NCI-H1048 (cell line): ENCODE results near the gene DCAF5.
A peak's percentile ranks its signal among the peaks of the same experiment; 100 is the strongest.
"Not testable (repeated sequence)": the region's sequence is repeated elsewhere in the genome, so short reads cannot be mapped to it uniquely, and the experiment has no call there.

Experiments
- DNase-seq: peaks from one replicate; lab custom pipeline; 2025; lab: John Stamatoyannopoulos, UW

DCAF5 gene

DNA sequence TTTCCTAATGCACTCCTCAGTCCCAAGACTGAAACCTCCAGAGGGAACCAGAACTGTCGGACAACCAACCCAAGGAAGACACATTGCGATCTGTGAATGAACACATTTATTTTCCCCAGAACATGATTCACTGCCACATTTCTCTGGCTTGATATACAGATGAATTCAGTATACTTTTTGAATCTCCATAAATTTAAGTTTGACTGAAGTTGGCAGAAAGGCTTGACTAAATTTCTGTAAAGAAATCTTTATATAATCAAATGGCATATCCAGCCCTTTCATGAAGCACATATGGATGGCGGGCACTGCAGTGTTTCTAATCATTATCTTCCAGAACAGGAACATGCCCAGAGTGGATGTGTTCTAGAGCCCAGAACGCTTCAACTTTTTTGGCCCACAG lies 56.7 kb downstream of the DCAF5 start:
- DNase-seq: no peak

GRCh38 chr14:69094481-69094880 lies 58.4 kb downstream of the DCAF5 start:
- no peak for DNase-seq

- peak; percentile 66 for DNase-seq
Observed at GRCh38 chr14:69093631-69094421, 59.1 kb downstream of the DCAF5 start.

DNA sequence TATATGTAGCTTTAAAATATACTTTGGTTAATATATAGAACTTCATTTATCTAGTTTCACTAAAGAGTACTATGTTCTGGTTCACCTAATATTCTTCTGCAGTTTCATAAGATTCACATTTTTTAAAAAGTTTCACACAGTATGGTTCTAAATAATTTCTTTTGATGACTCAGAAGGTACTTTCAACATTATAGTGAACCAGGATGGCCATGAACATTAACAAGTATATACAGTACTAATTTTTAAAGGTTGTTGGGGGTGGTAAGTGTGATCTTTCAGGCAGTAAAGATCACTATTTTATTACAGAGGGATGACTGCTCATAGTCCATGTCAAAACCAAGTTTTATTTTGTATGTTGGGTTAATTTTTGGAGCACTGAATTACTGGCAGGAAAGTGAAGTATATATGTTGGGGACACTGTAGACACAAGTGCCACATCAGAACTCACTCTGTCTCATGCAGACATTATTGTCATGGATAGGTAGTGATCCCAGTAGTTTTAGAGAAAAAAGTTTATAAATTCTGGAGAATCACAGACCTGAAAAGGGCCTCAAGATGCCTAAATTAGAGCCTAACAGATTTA lies 60.0 kb downstream of the DCAF5 start:
- DNase-seq: no peak

DNA sequence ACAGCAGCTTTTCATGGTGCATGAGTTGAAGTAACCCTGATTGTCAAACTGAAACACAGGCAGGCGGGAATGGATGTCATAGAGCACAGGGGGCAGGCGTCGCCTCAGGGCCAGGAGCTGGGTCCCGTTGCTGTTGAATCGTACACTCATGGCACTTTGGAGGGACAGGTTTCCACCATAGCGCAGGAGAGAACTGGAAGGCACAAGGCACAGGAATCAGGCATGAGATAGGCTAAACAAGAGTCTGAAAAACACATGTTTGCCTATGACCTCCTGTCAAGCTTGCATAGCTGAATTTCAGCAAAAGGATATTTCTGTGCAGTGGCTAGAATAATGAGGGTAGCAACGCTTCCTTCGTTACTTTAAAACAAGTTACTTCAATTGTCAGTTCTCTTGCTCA lies 61.2 kb downstream of the DCAF5 start:
- no peak for DNase-seq

DNA sequence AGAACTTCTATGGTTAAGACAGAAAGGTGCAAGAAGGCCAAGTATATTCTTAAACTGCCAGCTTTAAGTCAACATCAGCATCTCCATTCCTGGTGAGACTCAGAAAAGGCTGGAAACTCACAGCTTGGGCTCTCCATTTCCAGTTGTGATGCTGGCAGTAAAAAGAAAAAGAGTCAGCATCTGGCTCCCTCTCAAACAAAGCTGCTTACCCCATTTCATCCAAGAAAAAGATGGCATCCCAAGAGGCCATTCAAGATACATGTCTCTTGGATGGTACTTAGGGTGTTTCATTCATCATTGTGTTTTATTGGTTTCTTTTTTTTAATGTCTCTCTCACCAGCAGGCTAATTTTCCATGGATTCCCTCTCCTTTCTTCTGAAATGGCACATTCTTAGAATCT lies 61.9 kb downstream of the DCAF5 start:
- no peak for DNase-seq

GRCh38 chr14:69090187-69090789 lies 62.6 kb downstream of the DCAF5 start:
- no peak for DNase-seq

DNA sequence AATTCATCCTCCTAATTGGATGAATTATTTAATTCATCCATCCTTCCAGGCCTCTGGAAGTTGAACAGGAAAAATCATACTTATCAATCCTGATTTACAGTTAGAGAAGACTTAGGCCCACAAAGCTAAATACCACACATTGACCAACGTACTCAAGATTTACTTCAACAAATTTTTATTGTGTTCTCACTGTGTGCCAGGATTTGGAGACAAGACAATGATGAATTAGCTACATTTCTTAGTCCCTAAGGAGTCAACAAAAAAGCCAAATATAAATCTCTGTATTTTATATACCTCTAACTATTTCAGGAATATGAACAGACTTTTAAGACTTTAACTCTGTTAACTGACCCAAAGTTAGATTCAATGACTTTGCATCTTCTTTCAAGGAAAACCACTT lies 63.9 kb downstream of the DCAF5 start:
- no peak for DNase-seq

- DNase-seq: no peak
Observed at GRCh38 chr14:69088586-69088985, 64.3 kb downstream of the DCAF5 start.

GRCh38 chr14:69087061-69087461 lies 65.9 kb downstream of the DCAF5 start:
- DNase-seq: no peak

- no peak for DNase-seq
Observed at GRCh38 chr14:69086537-69086936, 66.4 kb downstream of the DCAF5 start.

DNA sequence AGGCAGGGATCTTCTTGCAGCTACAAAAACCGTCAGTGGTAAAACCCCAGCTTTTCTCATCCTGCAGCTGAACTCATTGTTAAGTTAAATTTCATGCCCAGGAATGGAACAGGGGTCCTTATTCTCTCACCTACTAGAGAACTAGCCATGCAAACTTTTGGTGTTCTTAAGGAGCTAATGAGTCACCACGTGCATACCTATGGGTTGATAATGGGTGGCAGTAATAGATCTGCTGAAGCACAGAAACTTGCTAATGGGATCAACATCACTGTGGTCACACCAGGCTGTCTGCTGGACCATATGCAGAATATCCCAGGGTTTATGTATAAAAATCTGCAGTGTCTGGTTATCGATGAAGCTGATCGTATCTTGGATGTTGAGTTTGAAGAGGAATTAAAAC lies 68.9 kb downstream of the DCAF5 start:
- DNase-seq: no peak

DNA sequence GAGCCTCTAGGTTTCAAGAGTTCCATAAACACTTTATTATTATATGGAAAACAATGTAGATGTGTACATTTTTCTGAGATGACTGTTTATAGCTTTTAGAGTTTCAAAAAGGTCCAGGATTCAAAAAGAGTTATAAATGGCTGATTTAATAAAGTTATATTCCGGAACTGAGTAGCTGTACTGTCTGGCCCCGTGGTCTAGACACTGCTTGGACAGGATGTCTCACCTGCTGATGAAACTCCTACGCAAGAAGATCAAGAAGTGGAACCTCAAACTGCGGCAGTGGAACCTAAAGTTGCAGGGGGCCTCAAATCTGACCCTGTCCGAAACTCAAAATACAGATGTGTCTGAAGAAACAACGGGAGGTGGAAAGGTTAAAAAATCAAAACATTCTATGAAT lies 69.7 kb downstream of the DCAF5 start:
- no peak for DNase-seq

DNA sequence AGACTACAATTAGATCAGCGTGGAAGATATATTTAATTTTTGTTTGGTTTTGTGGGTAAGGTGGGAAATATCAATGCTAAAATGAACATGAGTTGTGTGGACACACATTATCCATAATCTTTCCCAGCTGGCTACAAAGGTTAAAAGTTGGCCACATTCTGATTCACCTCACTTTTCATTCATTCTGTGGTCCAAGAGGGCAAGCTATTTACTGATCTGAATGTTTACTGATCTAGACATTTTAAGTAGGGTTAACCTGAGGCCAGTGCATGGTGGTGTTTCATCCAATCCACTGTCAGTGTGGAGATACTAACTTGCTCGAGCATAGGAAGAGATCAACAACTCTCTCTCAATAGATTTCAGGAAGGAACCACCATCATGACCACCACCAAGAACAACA lies 71.6 kb downstream of the DCAF5 start:
- no peak for DNase-seq

- DNase-seq: no peak
Observed at GRCh38 chr14:69079747-69080146, 73.2 kb downstream of the DCAF5 start.

DNA sequence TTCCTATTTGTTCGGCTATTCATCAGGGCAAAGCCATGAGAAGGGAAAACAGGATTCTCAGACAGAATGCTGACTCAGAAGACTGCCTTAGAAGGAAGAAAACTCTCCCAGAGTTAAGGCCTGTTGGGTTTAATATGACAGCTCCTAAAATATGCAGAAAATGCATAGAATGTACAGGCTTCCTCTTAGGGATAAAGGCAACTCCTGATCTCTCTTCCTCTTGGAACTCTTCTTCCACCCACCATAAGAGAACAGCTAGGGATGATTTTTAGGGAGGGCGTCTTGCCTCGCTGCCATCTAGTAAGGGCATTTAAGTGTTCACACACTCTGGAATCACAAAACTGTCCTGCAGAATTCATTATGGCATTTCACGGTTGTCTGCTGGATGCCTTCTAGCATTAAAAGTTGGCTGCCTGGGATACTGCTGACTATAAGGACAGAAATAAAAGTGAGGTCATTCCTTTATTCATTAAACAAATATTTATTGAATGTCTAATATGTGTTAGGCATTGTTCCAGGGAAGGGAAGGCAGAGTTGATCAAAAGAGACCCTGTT lies 73.7 kb downstream of the DCAF5 start:
- DNase-seq: no peak

DNA sequence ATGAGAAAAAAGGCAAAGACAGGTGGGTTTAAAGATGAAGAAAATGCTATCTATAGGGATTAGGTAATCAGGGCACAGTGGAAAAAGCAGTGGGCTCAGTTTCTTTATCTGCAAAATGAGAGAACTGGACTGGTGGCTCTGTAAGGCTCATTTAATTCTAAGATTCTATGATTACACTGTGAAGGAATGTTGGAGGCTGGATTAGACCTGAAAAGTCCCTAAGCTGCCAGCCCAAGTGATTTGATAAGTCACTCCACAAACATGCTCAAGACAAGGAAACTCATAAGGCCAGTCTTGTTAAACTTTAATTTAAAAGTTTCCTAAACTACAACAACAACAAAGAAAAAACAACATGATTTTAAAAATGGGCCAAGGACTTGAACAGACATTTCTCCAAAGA lies 75.1 kb downstream of the DCAF5 start:
- DNase-seq: no peak

DNA sequence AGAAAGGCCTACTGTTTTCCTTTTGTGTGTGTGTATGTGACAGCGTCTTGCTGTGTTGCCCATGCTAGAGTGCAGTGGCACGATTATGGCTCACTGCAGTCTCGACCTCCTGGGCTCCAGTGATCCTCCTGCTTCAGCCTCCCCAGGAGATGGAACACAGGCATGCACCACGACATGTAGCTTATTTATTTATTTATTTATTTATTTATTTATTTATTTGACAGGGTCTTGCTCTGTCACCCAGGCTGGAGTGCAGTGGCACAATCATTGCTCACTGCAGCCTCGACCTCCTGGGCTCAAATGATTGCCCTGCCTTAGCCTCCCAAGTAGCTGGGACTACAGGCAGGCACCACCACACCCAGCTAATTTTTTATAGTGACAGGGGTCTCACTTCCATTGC lies 75.7 kb downstream of the DCAF5 start:
- DNase-seq: not testable (repeated sequence)

- DNase-seq: no peak
Observed at GRCh38 chr14:69076341-69076740, 76.6 kb downstream of the DCAF5 start.

DNA sequence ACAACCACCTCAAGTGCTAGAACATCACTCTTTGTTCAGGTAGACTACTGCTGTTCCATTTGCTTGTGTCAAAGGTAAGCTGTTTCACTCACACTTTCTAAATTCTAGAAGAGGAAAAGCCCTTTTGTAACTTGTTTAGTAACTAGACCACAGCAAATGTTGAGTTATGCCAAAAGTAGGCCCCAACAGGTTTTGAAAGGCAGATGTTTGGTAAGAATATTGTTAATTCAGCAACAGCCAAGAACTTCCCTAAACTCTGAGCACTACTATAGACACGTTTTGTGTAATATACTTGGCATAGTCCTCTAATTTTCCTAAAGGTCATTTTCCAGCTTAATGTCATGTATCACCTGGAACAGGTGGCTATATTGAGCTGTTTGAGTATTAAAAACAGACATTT lies 79.0 kb downstream of the DCAF5 start:
- no peak for DNase-seq

DNA sequence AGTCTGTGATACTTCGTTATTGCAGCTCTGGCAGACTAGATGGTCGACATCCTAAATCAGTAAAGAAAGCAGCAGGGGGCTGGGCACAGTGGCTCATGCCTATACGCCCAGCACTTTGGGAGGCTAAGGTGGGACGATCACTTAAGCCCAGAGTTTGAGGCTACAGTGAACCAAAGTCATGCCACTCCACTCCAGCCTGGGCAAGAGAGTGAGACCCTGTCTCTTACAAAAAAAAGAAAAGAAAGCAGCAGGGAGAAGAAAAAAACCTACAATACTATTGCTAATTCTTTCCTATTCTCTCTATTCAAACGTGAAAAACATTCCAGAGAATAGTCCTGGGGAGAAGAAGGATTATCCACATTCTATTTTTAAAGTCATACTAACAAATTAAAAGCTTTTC lies 79.5 kb downstream of the DCAF5 start:
- DNase-seq: no peak

DNA sequence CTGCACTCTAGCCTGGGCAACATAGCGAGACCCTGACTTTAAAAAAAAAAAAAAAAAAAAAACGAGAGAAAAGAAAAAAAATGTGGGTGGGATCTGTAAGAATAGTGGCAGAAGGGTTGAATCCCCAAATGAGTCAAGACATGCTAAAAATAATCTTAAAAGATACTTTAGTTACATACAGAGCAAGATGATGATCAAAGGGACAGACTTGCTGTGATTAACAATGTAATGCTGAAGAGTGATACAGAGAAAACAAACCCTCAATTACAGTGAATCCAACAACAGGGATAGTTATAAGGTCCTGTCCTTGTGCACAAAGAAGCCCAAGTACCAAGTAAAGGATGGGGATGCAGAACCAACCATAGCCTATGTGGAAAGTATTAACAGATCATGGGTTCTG lies 80.3 kb downstream of the DCAF5 start:
- no peak for DNase-seq

GRCh38 chr14:69068744-69069421 lies 84.0 kb downstream of the DCAF5 start:
- no peak for DNase-seq
